ENCODE data around the gene SRGAP2C.
"Not testable (repeated sequence)": the region's sequence is repeated elsewhere in the genome, so short reads cannot be mapped to it uniquely, and the experiment has no call there.

SRGAP2C gene

GRCh38 chr1:121293263-121294204 lies 108.8 kb downstream of the SRGAP2C start:
- H3K4me1 ChIP-seq; H3K4me3 ChIP-seq; DNase-seq (ENCODE audit: low spot score in 2 of 2); H3K27me3 ChIP-seq (ENCODE audit: low read depth); H3K9me3 ChIP-seq; H3K36me3 ChIP-seq (replicated peaks); in situ Hi-C loops (cut with MboI; ENCODE audit: low sequenced_read_pairs): not testable (repeated sequence)

GRCh38 chr1:121294205-121294570 lies 109.4 kb downstream of the SRGAP2C start:
- H3K9me3 ChIP-seq; H3K4me1 ChIP-seq; H3K27me3 ChIP-seq (ENCODE audit: low read depth); H3K4me3 ChIP-seq; in situ Hi-C loops (cut with MboI; ENCODE audit: low sequenced_read_pairs); DNase-seq (ENCODE audit: low spot score in 2 of 2); H3K36me3 ChIP-seq (replicated peaks): not testable (repeated sequence)

GRCh38 chr1:121296563-121296962 lies 111.8 kb downstream of the SRGAP2C start:
- H3K4me3 ChIP-seq; in situ Hi-C loops (cut with MboI; ENCODE audit: low sequenced_read_pairs); DNase-seq (ENCODE audit: low spot score in 2 of 2): not testable (repeated sequence)

GRCh38 chr1:121298529-121298928 lies 113.8 kb downstream of the SRGAP2C start:
- H3K4me3 ChIP-seq; H3K36me3 ChIP-seq (replicated peaks); DNase-seq (ENCODE audit: low spot score in 2 of 2); H3K4me1 ChIP-seq; in situ Hi-C loops (cut with MboI; ENCODE audit: low sequenced_read_pairs); H3K9me3 ChIP-seq; H3K27me3 ChIP-seq (ENCODE audit: low read depth): not testable (repeated sequence)

More at GRCh38 chr1:121296563-121296962, 111.8 kb downstream of the SRGAP2C start:
- H3K9me3 ChIP-seq; H3K36me3 ChIP-seq (replicated peaks); H3K27me3 ChIP-seq (ENCODE audit: low read depth); H3K4me1 ChIP-seq: not testable (repeated sequence)

- DNase-seq (ENCODE audit: low spot score in 2 of 2); H3K27me3 ChIP-seq (ENCODE audit: low read depth); H3K4me3 ChIP-seq; in situ Hi-C loops (cut with MboI; ENCODE audit: low sequenced_read_pairs); H3K9me3 ChIP-seq; H3K36me3 ChIP-seq (replicated peaks); H3K4me1 ChIP-seq: not testable (repeated sequence)
Observed at GRCh38 chr1:121299514-121300149, 114.9 kb downstream of the SRGAP2C start.

GRCh38 chr1:121301876-121302275 lies 117.1 kb downstream of the SRGAP2C start:
- in situ Hi-C loops (cut with MboI; ENCODE audit: low sequenced_read_pairs); H3K4me1 ChIP-seq; DNase-seq (ENCODE audit: low spot score in 2 of 2): not testable (repeated sequence)

GRCh38 chr1:121307759-121308158 lies 123.0 kb downstream of the SRGAP2C start:
- peak in 1 of 2 experiments; percentile 68 for DNase-seq (ENCODE audit: low spot score in 2 of 2)
- H3K4me1 ChIP-seq; H3K9me3 ChIP-seq; H3K27me3 ChIP-seq (ENCODE audit: low read depth); H3K36me3 ChIP-seq (replicated peaks); H3K4me3 ChIP-seq; in situ Hi-C loops (cut with MboI; ENCODE audit: low sequenced_read_pairs): not testable (repeated sequence)

More at GRCh38 chr1:121301876-121302275, 117.1 kb downstream of the SRGAP2C start:
- H3K27me3 ChIP-seq (ENCODE audit: low read depth); H3K4me3 ChIP-seq; H3K36me3 ChIP-seq (replicated peaks); H3K9me3 ChIP-seq: not testable (repeated sequence)

- not testable (repeated sequence) for H3K9me3 ChIP-seq
Observed at GRCh38 chr1:121315509-121315908, 130.7 kb downstream of the SRGAP2C start.

GRCh38 chr1:121316081-121316480 lies 131.3 kb downstream of the SRGAP2C start:
- DNase-seq (ENCODE audit: low spot score in 2 of 2); H3K9me3 ChIP-seq; H3K36me3 ChIP-seq (replicated peaks); H3K4me1 ChIP-seq; in situ Hi-C loops (cut with MboI; ENCODE audit: low sequenced_read_pairs); H3K4me3 ChIP-seq; H3K27me3 ChIP-seq (ENCODE audit: low read depth): not testable (repeated sequence)

More at GRCh38 chr1:121315509-121315908, 130.7 kb downstream of the SRGAP2C start:
- in situ Hi-C loops (cut with MboI; ENCODE audit: low sequenced_read_pairs); H3K36me3 ChIP-seq (replicated peaks); H3K27me3 ChIP-seq (ENCODE audit: low read depth); DNase-seq (ENCODE audit: low spot score in 2 of 2); H3K4me1 ChIP-seq; H3K4me3 ChIP-seq: not testable (repeated sequence)

GRCh38 chr1:121317491-121318468 lies 133.0 kb downstream of the SRGAP2C start:
- H3K9me3 ChIP-seq; H3K27me3 ChIP-seq (ENCODE audit: low read depth); H3K4me1 ChIP-seq; in situ Hi-C loops (cut with MboI; ENCODE audit: low sequenced_read_pairs); H3K36me3 ChIP-seq (replicated peaks); H3K4me3 ChIP-seq; DNase-seq (ENCODE audit: low spot score in 2 of 2): not testable (repeated sequence)

GRCh38 chr1:121318687-121319086 lies 133.9 kb downstream of the SRGAP2C start:
- DNase-seq (ENCODE audit: low spot score in 2 of 2), result peak in 1 of 2 experiments; percentile 18
- in situ Hi-C loops (cut with MboI; ENCODE audit: low sequenced_read_pairs); H3K4me1 ChIP-seq; H3K4me3 ChIP-seq; H3K36me3 ChIP-seq (replicated peaks); H3K9me3 ChIP-seq; H3K27me3 ChIP-seq (ENCODE audit: low read depth): not testable (repeated sequence)

- H3K4me3 ChIP-seq; DNase-seq (ENCODE audit: low spot score in 2 of 2); H3K36me3 ChIP-seq (replicated peaks); H3K27me3 ChIP-seq (ENCODE audit: low read depth); in situ Hi-C loops (cut with MboI; ENCODE audit: low sequenced_read_pairs); H3K4me1 ChIP-seq; H3K9me3 ChIP-seq: not testable (repeated sequence)
Observed at GRCh38 chr1:121321660-121322059, 136.9 kb downstream of the SRGAP2C start.

- in situ Hi-C loops (cut with MboI; ENCODE audit: low sequenced_read_pairs); H3K9me3 ChIP-seq; H3K27me3 ChIP-seq (ENCODE audit: low read depth); H3K36me3 ChIP-seq (replicated peaks); H3K4me3 ChIP-seq; H3K4me1 ChIP-seq; DNase-seq (ENCODE audit: low spot score in 2 of 2): not testable (repeated sequence)
Observed at GRCh38 chr1:121324726-121325125, 140.0 kb downstream of the SRGAP2C start.

Measured in HAP-1 (cell line).